Choroid plexus epithelial cell (primary cell): ENCODE data around the gene MIB1.
A peak's percentile ranks its signal among the peaks of the same experiment; 100 is the strongest.

Source experiments
- DNase-seq: peaks from one replicate; pipeline ENCODE4 v3.0.0-alpha.2; 2010; ENCODE audit warnings: low read depth
- H3K4me3 ChIP-seq: 2 replicates; pipeline ENCODE4 v1.5.1; 2011; ENCODE audit warnings: low read depth, mild to moderate bottlenecking, control low read depth, low read length, moderate library complexity
- TF ChIP-seq, protein P1 (sequence below): conservative IDR thresholded peaks from 2 replicates; pipeline ENCODE4 v1.5.1; 2011; ENCODE audit warnings: low read depth, mild to moderate bottlenecking, control low read depth, inconsistent platforms, low read length, moderate library complexity

MIB1 gene

GRCh38 chr18:21903709-21904108 is 163.1 kb downstream of the MIB1 start:
- TF ChIP-seq, protein P1, sequence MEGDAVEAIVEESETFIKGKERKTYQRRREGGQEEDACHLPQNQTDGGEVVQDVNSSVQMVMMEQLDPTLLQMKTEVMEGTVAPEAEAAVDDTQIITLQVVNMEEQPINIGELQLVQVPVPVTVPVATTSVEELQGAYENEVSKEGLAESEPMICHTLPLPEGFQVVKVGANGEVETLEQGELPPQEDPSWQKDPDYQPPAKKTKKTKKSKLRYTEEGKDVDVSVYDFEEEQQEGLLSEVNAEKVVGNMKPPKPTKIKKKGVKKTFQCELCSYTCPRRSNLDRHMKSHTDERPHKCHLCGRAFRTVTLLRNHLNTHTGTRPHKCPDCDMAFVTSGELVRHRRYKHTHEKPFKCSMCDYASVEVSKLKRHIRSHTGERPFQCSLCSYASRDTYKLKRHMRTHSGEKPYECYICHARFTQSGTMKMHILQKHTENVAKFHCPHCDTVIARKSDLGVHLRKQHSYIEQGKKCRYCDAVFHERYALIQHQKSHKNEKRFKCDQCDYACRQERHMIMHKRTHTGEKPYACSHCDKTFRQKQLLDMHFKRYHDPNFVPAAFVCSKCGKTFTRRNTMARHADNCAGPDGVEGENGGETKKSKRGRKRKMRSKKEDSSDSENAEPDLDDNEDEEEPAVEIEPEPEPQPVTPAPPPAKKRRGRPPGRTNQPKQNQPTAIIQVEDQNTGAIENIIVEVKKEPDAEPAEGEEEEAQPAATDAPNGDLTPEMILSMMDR, result no peak
- H3K4me3 ChIP-seq, result no peak overlapping the region
- peak; percentile 11 for DNase-seq

GRCh38 chr18:21904856-21905255 is 164.3 kb downstream of the MIB1 start:
- H3K4me3 ChIP-seq, result no peak overlapping the region
- DNase-seq, result peak; percentile 10
- TF ChIP-seq, protein P1, result no peak

DNA sequence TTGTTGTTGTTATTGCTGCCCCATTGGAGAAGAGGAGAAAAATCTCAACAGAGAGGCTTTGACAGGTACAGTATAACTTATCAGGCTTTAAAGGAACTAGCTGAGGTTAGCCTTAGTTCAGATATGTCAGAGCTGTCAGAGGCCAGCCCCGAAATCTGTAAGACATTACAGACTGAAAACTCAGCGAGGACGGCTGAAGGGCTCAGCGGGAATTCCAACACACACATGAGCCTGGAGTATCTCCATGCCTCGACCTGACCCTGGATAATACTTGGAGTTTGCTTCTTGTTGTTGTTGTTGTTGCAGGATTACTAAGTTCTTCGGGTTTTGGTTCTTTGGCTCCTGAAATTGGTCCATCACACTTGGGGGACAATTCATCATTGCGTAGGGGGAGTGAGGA is 166.9 kb downstream of the MIB1 start:
- DNase-seq, result no peak
- TF ChIP-seq, protein P1, result no peak
- H3K4me3 ChIP-seq, result no peak overlapping the region

GRCh38 chr18:21908711-21909110 is 168.1 kb downstream of the MIB1 start:
- DNase-seq, result no peak
- TF ChIP-seq, protein P1, result no peak
- no peak overlapping the region for H3K4me3 ChIP-seq

- no peak overlapping the region for H3K4me3 ChIP-seq
- TF ChIP-seq, protein P1, result no peak
- no peak for DNase-seq
Measured at GRCh38 chr18:21910906-21911305, 170.3 kb downstream of the MIB1 start.

DNA sequence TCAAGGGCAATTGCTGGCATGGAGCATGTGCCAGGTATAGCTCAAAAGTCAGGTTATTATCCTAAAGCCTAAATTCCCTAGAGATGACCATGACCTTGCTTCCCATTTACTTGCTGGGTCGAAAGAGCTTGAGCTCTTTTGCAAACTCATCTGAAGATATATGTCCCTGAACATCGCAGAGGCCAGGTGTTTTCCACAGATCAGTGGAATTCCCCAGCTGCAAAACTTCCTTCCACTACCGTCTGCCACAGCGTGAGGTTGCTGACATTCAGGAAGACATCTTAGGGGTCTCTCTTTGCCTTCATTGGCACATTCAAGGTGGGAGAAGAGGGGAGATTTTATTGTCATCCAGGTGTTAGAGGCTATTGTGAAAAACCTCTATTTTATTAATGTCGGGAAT is 171.0 kb downstream of the MIB1 start:
- TF ChIP-seq, protein P1, result no peak
- no peak for DNase-seq
- H3K4me3 ChIP-seq, result no peak overlapping the region

DNA sequence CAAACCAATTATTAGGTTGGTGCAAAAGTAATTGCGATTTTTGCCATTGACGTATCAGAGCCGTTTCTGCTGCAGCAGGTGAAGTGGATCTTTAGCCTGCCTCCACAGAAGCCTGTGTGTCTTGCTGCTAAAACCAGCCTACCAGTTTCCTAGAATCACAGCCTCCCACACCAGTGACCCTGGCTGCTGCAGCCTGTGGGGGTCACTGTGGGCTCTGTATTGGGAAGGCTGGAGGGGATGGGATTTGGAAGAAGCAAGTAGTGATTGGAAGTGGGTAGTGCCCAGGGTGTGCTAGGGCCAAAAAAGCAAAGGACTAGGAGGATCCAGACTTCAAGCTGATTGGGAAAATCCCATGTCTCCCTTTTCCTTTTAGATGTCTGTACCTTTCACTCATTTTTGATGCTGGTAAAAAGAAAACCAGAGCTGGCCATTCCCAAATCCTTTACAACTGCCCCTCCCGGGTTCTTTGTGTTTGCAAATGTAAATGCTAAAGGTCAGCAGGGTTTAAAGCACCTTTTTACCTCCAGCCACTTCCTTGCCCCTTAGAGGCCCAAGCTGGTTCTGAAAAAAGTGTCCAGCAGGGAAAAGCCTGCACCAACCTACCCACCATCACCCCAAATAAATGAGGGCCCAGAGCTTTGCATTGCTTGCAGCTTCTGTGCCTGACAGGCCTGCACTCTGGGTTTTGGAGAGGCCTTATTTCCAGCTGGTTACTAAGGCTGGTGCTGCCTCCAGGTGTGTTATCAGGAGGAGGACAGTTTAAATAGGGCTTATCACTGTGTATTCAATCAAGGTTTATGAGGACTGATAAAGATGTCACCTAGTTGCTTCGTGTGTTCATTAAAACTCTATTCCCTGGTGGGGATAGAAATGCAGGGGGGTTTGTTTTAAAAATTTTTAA is 172.0 kb downstream of the MIB1 start:
- TF ChIP-seq, protein P1, result no peak
- H3K4me3 ChIP-seq, result no peak overlapping the region
- DNase-seq, result no peak
